ENCODE measurements around the gene ZNF184.

- TF ChIP-seq POLR2A (IDR thresholded peaks at IDR 0.05; ENCODE audit: low read depth, low read length) (no peak), POLR2AphosphoS5 (IDR thresholded peaks at IDR 0.05; ENCODE audit: low read depth, low read length) (no peak), TAF1 (IDR thresholded peaks at IDR 0.05; ENCODE audit: borderline replicate concordance, low read depth, low read length) (no peak)
These were observed 34.4 kb upstream of the ZNF184 start for GRCh38 chr6:27507041-27507956.

Measured in GM12892 (cell line).